Measurements from ENCODE around the gene ITGB4.

Gene ITGB4

DNA sequence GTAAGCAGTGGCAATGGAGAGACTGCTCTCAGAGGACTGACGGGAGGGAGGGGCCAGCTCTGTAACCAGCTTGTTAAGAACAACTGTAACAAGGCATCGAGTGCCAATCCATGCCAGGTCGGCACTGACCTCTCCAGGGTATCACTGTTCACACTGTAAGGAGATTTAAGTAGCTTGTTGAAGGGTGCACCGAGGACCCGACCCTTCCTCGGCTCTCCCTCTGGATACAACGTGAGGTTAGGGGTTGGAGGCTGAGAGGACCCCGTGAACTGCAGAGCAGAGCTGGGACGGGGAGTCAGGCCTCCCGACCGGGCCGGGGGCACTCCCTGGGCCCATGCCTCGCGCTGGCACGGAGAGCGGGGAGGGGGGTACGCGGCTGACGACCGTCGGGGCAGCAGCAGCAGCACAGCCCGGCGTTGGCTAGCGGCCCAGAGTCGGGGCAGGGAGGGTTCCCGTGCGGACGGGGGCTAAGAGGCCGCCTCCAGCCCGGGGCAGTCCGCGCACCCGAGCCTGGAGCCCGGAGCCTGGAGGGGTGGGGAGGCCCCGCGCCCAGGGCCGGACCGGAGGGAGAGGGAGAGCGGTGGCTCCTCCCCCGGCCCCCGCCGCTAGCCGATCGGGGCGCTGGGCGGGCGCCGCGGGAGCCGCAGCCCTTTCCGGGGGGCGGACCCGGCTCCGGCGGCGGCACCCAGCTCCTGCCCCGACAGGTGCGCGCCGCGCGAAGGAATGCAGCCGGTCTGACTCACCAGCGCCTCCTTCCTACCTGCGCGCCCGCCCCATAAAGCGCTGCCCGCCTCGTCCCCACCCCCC is at the start of gene ITGB4:
ITGB4 (plus strand) TSS at position 804 of the 807 bp plus-strand sequence. CDS start 3,245 bp downstream, outside the sequence.
- TF ChIP-seq, protein P1, sequence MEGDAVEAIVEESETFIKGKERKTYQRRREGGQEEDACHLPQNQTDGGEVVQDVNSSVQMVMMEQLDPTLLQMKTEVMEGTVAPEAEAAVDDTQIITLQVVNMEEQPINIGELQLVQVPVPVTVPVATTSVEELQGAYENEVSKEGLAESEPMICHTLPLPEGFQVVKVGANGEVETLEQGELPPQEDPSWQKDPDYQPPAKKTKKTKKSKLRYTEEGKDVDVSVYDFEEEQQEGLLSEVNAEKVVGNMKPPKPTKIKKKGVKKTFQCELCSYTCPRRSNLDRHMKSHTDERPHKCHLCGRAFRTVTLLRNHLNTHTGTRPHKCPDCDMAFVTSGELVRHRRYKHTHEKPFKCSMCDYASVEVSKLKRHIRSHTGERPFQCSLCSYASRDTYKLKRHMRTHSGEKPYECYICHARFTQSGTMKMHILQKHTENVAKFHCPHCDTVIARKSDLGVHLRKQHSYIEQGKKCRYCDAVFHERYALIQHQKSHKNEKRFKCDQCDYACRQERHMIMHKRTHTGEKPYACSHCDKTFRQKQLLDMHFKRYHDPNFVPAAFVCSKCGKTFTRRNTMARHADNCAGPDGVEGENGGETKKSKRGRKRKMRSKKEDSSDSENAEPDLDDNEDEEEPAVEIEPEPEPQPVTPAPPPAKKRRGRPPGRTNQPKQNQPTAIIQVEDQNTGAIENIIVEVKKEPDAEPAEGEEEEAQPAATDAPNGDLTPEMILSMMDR (IDR thresholded peaks at IDR 0.05; ENCODE audit: insufficient read depth, low read length, poor library complexity, severe bottlenecking), result no peak
- Histone ChIP-seq H3K36me3 (ENCODE audit: control insufficient read depth, insufficient read depth, low read length) (no peaks in the 10 kb centered on the region), H3K27me3 (replicated peaks; ENCODE audit: control insufficient read depth, insufficient read depth, low read length) (no peaks in the 10 kb centered on the region; the same call in 1 of the 2 replicates), H3K4me3 (replicated peaks; ENCODE audit: low read depth, low read length) (peak within 1 kb of the TSS; percentile 45)
- peak; percentile 57 for DNase-seq (ENCODE audit: extremely low read depth, insufficient read length)

DNA sequence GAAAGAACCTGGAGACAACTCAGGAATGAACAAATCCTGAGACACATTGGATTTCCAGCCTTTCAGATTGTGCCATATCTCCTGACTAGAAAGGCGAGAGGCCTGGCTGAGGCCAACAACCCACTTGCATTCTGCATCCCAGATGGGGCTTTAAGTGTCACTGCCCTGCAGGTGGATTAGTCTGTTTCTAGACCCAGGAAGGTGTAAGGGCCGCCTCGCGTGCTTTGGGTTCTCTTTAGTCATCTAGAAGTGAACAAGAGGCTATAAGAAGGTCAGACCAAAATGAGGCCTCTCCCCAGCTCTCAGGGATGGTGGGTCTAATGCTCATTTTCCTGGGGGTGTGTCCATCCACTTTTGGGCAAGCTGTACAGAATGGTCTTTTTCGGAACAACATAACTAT is 49.2 kb upstream of the ITGB4 start:
- TF ChIP-seq, protein P1 (IDR thresholded peaks at IDR 0.05; ENCODE audit: insufficient read depth, low read length, poor library complexity, severe bottlenecking), result no peak
- no peaks in the 10 kb centered on the region for H3K27me3 ChIP-seq (replicated peaks; ENCODE audit: control insufficient read depth, insufficient read depth, low read length)
- H3K4me3 ChIP-seq (replicated peaks; ENCODE audit: low read depth, low read length), result no peak overlapping the region
- H3K36me3 ChIP-seq (ENCODE audit: control insufficient read depth, insufficient read depth, low read length), result peaks cover 14% of the 10 kb centered on the region
- no peak for DNase-seq (ENCODE audit: extremely low read depth, insufficient read length)

DNA sequence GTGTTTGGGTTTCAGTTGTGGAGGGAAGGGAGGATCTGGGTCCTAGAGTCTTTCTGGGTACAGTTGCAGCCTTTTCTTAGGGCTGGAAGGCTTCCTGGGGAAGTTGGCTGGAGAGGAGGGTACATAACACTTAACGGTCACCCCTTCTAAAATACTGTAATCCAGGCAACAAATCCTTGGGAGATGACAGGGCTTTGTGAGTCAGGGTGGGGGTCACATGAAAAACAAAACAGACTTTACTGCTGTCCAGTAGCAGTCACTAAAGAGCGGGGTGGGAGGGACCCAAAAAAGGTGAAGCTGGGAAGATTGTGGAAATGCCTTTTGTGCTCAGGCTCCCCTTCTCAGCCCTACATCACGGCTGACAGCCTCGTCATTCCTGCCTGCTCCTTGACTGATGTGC is 47.8 kb upstream of the ITGB4 start:
- Histone ChIP-seq H3K36me3 (ENCODE audit: control insufficient read depth, insufficient read depth, low read length) (peaks cover 16% of the 10 kb centered on the region), H3K27me3 (replicated peaks; ENCODE audit: control insufficient read depth, insufficient read depth, low read length) (no peaks in the 10 kb centered on the region), H3K4me3 (replicated peaks; ENCODE audit: low read depth, low read length) (no peak overlapping the region)
- DNase-seq (ENCODE audit: extremely low read depth, insufficient read length), result no peak
- TF ChIP-seq, protein P1 (IDR thresholded peaks at IDR 0.05; ENCODE audit: insufficient read depth, low read length, poor library complexity, severe bottlenecking), result no peak

DNA sequence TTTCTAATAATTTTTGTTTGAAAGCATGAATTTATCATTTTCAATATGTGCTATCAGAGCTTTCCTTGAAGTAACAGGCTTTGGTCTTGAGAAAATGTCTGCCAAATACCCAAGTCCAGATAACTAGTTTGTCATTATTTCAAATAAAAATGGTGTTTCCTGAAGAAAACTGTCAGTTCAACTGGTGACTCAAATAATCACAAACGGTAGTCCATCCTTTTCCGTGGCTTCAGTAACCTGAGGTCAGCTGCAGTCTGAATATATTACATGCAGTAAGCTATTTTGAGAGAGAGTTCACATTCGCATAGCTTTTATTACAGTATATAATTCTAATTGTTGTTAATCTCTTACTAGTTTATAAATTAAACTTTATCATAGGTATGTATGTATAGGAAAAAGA is 44.8 kb upstream of the ITGB4 start:
- Histone ChIP-seq H3K36me3 (ENCODE audit: control insufficient read depth, insufficient read depth, low read length) (peaks cover 15% of the 10 kb centered on the region), H3K4me3 (replicated peaks; ENCODE audit: low read depth, low read length) (no peak overlapping the region), H3K27me3 (replicated peaks; ENCODE audit: control insufficient read depth, insufficient read depth, low read length) (no peaks in the 10 kb centered on the region)
- no peak for DNase-seq (ENCODE audit: extremely low read depth, insufficient read length)
- TF ChIP-seq, protein P1 (IDR thresholded peaks at IDR 0.05; ENCODE audit: insufficient read depth, low read length, poor library complexity, severe bottlenecking), result no peak

DNA sequence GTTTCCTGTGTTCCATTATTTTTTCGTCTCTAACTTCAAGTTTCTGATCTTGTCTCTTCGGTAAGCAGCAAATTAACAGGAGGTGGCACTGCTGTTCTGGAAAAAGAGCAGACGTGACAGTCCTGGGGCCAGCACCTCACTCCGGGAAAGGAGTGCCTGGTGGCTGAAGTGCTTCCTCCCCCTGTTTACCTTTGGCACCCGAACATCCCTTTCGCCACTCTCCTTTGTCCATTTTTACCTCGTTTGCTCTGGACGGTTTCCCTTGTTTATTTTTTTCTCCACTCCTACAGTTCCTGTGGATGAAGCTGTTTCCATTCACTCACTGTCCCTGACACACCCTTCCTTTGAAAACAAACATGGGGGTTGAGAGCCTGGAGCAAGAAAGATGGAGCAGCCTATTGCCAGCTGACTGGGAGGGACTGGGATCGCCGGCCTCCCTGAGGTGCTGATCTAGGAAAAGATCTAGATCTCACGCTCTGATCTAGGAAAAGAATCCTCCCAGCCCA is 41.5 kb upstream of the ITGB4 start:
- DNase-seq (ENCODE audit: extremely low read depth, insufficient read length), result no peak

More for the DNA sequence above, 41.5 kb upstream of the ITGB4 start:
- Histone ChIP-seq H3K27me3 (replicated peaks; ENCODE audit: control insufficient read depth, insufficient read depth, low read length) (no peaks in the 10 kb centered on the region), H3K36me3 (ENCODE audit: control insufficient read depth, insufficient read depth, low read length) (peaks cover 8% of the 10 kb centered on the region), H3K4me3 (replicated peaks; ENCODE audit: low read depth, low read length) (no peak overlapping the region)
- TF ChIP-seq, protein P1 (IDR thresholded peaks at IDR 0.05; ENCODE audit: insufficient read depth, low read length, poor library complexity, severe bottlenecking), result no peak
